AG10803 (cell line): Measurements from ENCODE around the gene PCSK2.

Source experiments
- DNase-seq: peaks from one replicate; pipeline ENCODE4 v3.0.0; 2010; ENCODE audit warnings: low read depth
- H3K4me3 ChIP-seq: 2 replicates; pipeline ENCODE4 v1.5.1; 2011; ENCODE audit warnings: mild to moderate bottlenecking, low read length, control low read depth
- TF ChIP-seq, protein P1 (sequence below): conservative IDR thresholded peaks from 2 replicates; pipeline ENCODE4 v1.5.1; 2011; ENCODE audit warnings: mild to moderate bottlenecking, low read length, control low read depth, inconsistent platforms

The PCSK2 gene

DNA sequence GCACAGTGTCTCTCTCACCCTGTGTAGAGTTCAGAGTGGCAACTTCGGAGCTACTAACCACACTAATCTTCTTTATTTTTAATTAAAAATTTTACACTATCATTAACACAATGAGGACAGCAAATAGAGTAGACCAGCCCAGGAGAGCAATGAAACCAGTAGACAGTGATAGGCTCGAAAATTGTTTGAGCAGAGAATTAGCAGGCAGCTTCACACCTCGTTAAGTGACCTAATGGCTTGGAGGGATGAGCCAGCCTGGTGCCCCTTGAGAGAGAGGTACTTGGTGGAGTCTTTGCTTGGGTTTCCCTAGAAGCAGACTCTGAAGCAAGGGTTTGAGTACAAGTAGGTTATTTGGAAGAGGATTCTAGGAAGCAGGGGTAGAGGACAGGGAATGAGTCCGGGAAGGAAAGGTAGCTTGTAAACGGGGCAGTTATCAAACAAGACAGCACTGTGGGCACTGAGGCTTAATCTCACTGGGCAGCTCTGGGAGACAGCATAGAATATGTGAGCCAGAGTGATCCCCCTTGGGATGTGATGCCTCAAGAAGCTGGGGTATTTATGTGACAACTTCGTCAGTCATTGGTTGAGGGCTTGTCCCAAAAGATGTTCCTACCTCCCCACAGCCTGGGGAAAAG lies 146.1 kb downstream of the PCSK2 start:
- TF ChIP-seq, protein P1, sequence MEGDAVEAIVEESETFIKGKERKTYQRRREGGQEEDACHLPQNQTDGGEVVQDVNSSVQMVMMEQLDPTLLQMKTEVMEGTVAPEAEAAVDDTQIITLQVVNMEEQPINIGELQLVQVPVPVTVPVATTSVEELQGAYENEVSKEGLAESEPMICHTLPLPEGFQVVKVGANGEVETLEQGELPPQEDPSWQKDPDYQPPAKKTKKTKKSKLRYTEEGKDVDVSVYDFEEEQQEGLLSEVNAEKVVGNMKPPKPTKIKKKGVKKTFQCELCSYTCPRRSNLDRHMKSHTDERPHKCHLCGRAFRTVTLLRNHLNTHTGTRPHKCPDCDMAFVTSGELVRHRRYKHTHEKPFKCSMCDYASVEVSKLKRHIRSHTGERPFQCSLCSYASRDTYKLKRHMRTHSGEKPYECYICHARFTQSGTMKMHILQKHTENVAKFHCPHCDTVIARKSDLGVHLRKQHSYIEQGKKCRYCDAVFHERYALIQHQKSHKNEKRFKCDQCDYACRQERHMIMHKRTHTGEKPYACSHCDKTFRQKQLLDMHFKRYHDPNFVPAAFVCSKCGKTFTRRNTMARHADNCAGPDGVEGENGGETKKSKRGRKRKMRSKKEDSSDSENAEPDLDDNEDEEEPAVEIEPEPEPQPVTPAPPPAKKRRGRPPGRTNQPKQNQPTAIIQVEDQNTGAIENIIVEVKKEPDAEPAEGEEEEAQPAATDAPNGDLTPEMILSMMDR = no peak
- DNase-seq = no peak
- H3K4me3 ChIP-seq = no peak overlapping the region

- no peak overlapping the region for H3K4me3 ChIP-seq
- TF ChIP-seq, protein P1 = no peak
- DNase-seq = no peak
Observed at GRCh38 chr20:17374086-17374485, 147.2 kb downstream of the PCSK2 start.

- H3K4me3 ChIP-seq = no peak overlapping the region
- TF ChIP-seq, protein P1 = no peak
- no peak for DNase-seq
Observed at GRCh38 chr20:17376031-17376430, 149.2 kb downstream of the PCSK2 start.

DNA sequence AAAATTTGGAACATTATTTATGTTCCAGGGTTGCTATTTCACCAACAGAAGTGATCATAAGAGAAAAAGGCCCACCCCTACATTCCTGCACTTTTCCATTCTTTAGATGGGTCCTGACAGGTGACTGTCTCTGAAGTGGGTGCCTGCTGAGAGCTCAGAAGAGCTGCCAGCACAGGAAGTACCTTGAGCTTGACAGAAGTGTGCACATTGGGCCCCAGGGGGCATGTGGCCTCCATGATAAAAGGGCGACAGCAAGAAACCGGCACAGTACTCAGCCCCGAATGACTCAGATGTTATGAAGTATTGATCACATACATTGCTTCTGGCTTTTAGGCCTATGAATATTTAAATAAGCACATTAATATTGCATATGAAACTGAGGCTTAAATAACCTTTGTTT lies 150.4 kb downstream of the PCSK2 start:
- H3K4me3 ChIP-seq = no peak overlapping the region
- DNase-seq = no peak
- TF ChIP-seq, protein P1 = no peak

DNA sequence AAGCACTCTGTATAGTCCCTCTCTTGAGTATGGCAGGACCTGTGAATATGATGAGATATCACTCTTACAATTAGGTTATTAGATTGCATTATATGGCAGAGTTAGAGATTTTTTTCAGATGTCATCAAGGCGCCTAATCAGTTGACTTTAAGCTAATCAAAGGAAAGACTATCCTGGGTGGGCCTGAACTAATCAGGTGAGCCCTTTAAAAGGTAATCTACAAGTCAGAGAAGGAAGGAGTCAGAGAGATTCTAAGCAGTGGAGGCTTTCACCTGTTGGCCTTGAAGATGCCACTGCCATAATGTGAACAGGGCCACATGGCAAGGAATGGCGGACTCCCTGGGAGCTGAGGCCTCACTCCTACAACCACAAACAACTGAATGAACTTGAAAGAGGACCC lies 152.8 kb downstream of the PCSK2 start:
- TF ChIP-seq, protein P1 = no peak
- no peak for DNase-seq
- H3K4me3 ChIP-seq = no peak overlapping the region

DNA sequence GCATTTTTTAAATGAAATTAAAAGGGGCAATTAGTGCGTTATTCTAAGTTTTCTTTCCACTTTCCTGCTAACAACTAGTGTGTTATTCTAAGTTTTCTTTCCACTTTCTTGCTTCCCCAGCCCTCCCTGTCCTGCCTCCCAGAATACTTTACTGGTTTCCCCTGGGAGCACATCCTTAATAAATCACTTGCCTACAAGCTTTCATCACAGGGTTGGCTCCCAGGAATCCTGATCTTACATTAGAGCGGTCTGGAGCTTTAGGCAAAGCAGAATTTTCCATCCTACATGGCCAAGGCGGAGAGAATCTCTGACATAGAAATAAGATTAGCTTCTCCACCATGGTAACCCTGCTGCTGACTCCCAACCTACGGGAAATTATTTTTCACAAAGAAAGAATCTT lies 154.0 kb downstream of the PCSK2 start:
- H3K4me3 ChIP-seq = no peak overlapping the region
- TF ChIP-seq, protein P1 = no peak
- DNase-seq = peak; percentile 2

- peak; percentile 1 for DNase-seq
- TF ChIP-seq, protein P1 = no peak
- no peak overlapping the region for H3K4me3 ChIP-seq
Observed at GRCh38 chr20:17381724-17382123, 154.9 kb downstream of the PCSK2 start.
